HG03442 (cell line): ENCODE results near the gene NHLRC2.
"Not testable (repeated sequence)": the region's sequence is repeated elsewhere in the genome, so short reads cannot be mapped to it uniquely, and the experiment has no call there.

Experiments used
- ATAC-seq: cut with Tn5 transposase; IDR thresholded peaks from one replicate; pipeline ENCODE4 v1.9.1; 2021; ENCODE audit warnings: mild to moderate bottlenecking, moderate library complexity; ENCODE audit not compliant: unreplicated experiment

NHLRC2 gene, protein sequence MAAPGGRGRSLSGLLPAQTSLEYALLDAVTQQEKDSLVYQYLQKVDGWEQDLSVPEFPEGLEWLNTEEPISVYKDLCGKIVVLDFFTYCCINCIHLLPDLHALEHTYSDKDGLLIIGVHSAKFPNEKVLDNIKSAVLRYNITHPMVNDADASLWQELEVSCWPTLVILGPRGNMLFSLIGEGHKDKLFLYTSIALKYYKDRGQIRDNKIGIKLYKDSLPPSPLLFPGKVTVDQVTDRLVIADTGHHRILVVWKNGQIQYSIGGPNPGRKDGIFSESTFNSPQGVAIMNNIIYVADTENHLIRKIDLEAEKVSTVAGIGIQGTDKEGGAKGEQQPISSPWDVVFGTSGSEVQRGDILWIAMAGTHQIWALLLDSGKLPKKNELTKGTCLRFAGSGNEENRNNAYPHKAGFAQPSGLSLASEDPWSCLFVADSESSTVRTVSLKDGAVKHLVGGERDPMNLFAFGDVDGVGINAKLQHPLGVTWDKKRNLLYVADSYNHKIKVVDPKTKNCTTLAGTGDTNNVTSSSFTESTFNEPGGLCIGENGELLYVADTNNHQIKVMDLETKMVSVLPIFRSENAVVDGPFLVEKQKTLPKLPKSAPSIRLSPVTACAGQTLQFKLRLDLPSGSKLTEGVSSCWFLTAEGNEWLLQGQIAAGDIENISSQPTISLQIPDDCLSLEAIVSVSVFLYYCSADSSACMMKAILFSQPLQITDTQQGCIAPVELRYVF

GRCh38 chr10:113854013-113854760, at the start of gene NHLRC2, which contains the start of gene DCLRE1A:
TSS of gene NHLRC2 (plus strand) at chr10:113854661. CDS start at chr10:113854873, 212 bp downstream.
TSS of gene DCLRE1A (minus strand) at chr10:113854082. CDS start at chr10:113853182, 900 bp downstream.
- peak; percentile 31 for ATAC-seq

DNA sequence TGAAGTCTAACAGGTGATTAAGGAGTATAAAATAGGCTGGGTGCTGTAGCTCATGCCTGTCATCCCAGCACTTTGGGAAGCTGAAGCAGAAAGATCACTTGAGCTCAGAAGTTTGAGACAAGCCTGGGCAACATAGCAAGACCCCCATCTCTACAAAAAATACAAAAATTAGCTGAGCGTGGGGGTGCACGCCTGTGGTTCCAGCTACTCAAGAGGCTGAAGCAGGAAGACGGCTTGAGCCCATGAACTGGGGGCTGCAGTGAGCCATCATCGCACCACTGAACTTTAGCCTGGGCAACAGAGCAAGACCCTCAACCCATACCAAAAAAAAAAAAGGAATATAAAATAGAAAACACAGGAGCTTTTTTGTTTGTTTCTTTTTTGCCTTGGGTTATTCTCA, 48.0 kb upstream of the NHLRC2 start:
- ATAC-seq: no peak

- no peak for ATAC-seq
These were observed 46.3 kb upstream of the NHLRC2 start for GRCh38 chr10:113808168-113808567.

- not testable (repeated sequence) for ATAC-seq
These were observed 39.8 kb upstream of the NHLRC2 start for GRCh38 chr10:113814700-113815099.

DNA sequence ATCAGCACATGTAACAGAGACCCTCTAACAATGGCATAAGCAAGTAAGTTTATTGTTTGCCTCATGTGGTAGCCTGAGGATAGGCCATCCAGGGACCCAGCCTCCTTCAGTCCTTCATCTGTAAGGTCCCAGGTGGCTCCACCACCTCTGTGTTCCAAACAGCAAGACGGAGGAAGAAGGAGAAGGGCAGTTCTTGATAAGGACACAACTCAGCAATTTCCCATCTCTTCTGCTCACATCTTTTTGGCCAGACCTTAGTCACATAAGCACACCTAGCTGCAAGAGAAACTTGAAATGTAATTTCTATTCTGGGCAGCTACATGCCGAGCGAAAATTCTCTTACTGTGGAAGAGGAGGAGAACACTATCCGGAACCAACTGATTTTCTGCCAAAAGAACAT, 34.5 kb upstream of the NHLRC2 start:
- ATAC-seq: no peak

DNA sequence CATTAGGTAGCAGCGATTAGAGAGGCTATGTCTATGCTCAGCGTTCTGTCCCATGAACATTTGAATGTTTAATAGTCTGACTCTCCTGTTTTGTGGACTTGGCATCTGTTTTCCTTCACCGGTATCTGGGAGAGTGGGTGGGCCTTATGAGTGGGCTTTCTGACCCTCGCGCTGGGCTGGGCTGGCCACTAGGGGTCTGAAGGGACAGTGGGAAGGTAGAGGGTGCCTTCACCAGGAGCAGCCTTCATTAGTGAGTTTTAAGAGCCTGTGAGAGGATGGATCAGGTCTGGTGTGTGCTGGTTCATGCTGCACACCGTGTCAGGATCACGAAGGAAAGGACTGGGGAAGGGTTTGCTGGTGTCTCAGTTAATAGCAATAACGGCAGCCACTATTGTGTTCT, 34.0 kb upstream of the NHLRC2 start:
- ATAC-seq: no peak

DNA sequence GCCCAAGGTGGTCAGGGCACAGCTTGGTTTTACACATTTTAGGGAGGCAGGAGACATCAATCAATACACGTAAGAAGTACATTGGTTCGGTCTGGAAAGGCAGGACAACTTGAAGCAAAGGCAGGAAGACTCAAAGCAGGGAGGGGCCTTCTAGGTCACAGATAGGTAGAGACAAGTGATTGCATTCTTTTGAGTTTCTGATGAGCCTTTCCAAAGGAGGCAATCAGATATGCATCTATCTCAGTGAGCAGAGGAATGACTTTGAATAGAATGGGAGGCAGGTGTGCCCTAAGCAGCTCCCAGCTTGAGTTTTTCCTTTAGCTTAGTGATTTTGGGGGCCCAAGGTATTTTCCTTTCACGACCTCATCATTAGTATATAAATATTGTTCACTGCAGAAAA, 33.2 kb upstream of the NHLRC2 start:
- ATAC-seq: not testable (repeated sequence)

DNA sequence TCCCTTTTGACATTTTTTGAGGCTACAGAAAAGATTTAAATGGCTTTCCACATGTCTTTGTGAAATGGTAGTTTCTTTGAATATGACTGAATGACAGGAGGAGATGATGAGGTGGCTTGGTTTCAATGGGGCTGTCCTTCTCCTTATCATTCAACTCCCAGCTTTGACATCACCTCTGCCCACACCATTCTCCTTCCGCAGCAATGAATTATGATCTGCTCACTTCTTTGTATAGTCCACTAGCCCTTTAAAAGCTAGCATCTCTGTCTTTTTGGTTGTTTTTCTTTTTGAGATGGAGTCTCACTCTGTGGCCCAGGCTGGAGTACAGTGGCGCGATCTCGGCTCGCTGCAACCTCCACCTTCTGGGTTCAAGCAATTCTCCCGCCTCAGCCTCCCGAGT, 32.3 kb upstream of the NHLRC2 start:
- ATAC-seq: no peak

GRCh38 chr10:113823389-113823788, 31.1 kb upstream of the NHLRC2 start:
- ATAC-seq: no peak

GRCh38 chr10:113825791-113826190, 28.7 kb upstream of the NHLRC2 start:
- ATAC-seq: no peak

GRCh38 chr10:113828567-113828966, 25.9 kb upstream of the NHLRC2 start:
- ATAC-seq: not testable (repeated sequence)

DNA sequence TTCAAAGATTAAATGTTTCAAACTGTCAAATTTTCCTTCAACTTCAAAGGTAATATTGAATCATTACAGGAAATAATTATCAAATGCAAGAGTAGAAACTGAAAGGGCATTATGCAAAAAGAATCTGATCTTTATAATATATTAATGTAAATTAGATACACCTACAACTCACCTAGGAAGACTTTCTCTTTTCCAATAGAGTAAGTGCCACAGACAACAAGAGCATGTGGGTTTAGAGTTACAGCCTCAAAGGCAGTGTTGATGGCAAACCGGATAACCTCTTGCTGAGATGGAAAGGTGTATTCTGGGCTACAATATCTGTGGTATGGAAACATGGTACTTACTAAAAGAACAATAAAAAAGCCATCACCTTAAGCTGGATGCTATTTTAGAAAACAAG, 12.3 kb upstream of the NHLRC2 start:
- ATAC-seq: no peak

- ATAC-seq: no peak
These were observed 10.4 kb upstream of the NHLRC2 start for GRCh38 chr10:113843972-113844485.

GRCh38 chr10:113846036-113846435, 8.4 kb upstream of the NHLRC2 start:
- ATAC-seq: no peak

- ATAC-seq: no peak
These were observed 5.2 kb upstream of the NHLRC2 start for GRCh38 chr10:113849140-113849803.

- ATAC-seq: no peak
These were observed 4.5 kb upstream of the NHLRC2 start for GRCh38 chr10:113849946-113850345.

- no peak for ATAC-seq
These were observed 866 bp upstream of the NHLRC2 start for GRCh38 chr10:113853578-113854012.

DNA sequence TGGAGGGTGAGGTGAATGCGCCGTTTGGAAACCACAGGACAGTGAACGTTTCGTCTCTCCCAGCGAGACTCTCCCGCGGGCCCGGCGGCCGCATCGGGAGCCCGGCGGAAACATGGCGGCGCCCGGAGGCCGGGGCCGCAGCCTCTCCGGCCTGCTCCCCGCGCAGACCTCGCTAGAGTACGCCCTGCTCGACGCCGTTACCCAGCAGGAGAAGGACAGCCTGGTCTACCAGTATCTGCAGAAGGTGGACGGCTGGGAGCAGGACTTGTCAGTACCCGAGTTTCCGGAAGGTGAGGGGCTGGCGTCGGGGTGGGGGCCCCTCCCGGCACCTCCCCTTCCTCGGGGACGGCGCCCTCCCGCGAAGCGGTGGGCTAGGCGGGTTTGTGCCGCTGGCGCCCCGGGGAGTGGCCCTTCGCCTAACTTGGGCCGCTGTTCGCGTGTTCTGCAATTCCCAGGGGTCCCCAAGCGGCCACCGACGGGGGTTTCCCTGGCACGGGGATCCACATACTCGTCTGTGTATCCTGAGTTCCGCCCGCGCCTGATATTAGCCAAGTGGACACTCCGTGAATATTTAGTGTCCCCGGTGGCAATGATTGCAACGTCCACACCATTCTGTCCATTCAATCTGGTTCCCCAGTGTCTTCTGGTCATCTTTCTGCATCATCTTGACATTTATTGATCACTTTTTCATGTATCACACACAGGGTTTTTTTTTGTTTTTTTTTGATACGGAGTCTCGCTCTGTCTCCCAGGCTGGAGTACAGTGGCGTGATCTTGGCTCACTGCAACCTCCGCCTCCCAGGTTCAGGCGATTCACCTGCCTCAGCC, 514 bp downstream of the NHLRC2 start:
- ATAC-seq: peak; percentile 33

GRCh38 chr10:113856563-113856962, 2.1 kb downstream of the NHLRC2 start:
- ATAC-seq: no peak

DNA sequence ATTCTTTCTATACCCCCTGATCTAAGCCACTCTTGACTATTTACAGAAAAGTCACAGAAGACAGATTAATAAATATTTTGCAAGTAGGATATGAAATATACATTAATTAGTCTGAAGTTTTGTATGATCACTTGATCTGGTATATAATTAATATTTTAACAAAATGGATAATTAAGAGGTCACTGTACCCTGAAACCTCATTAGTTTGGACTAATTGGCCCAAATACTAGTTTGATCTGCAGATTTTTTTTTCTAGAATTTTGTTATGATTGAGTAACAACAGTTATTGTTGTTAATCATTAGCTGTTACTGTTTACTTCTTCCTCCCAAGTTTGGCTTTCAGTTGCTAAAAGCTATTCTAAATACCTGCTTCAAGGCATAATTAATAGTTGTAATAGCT, 2.7 kb downstream of the NHLRC2 start:
- no peak for ATAC-seq
